Measurements from ENCODE around the gene KCNIP2. TPM values are rescaled to one million over a fixed set of nuclear protein-coding genes. Genes with fewer than 3 reads are reported as not detected.

The KCNIP2 gene
- total and polyA plus RNA-seq, 2 of the 13 experiments (the other 11 are each of a cell fraction or from before 2014, with no cell fraction given) = 0.42 to 0.70 TPM

DNA sequence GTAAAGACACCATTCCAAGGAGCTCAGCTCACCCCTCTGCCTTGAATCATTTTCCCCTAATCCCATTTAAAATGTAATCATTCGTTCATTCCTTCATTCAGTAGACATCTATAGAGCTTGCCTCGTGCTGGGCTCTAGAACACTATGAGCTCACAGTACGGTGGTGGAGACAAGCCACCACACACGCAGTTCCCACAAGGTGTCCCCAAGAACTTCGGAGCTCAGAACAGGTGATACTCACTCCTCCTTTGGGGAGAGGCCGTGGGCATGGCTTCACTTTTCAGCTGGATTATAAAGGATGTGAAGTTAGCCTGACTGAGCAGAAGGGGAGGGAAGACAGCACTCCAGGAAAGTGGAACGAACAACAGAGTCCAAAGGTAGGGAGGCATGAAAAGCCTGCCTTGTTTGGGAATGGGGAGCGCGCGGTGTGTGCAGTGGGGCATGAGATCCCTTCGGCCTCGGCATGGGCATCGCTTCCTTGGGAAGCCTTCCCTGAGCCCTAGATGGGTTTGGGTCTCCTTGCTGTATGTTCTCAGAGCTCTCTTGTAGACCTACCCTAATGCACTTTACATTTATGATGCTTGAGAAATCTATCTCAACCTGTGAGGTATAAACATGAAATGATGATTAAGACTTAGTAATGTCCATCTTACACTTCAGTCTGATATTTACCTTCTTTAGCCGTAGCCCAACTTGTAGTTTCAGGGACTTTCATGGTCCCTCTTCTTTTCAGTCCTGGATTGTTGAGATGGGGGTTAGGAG is 24.5 kb downstream of the KCNIP2 start (continued):
- no peak for TF ChIP-seq MTF2 (CRISPR knock-in tag; IDR thresholded peaks at IDR 0.05; ENCODE audit: borderline replicate concordance)
- peak; percentile 68; the same call in 1 of the 2 replicates for TF ChIP-seq SRF (IDR thresholded peaks at IDR 0.05; ENCODE audit: low read depth, low read length)
- TF ChIP-seq ZFY (CRISPR knock-in tag; IDR thresholded peaks at IDR 0.05) = no peak
- TF ChIP-seq YEATS4 (CRISPR knock-in tag; IDR thresholded peaks at IDR 0.05; ENCODE audit: borderline replicate concordance) = peak; percentile 16; the same call in 1 of the 2 replicates
- no peak for TF ChIP-seq SMARCE1 (IDR thresholded peaks at IDR 0.05; ENCODE audit: borderline replicate concordance)
- TF ChIP-seq CREM (IDR thresholded peaks at IDR 0.05) = no peak
- TF ChIP-seq CREM (CRISPR knock-in tag; IDR thresholded peaks at IDR 0.05) = no peak
- TF ChIP-seq ZNF629 (CRISPR knock-in tag; conservative IDR thresholded peaks at IDR 0.05) = no peak
- TF ChIP-seq, protein P1, sequence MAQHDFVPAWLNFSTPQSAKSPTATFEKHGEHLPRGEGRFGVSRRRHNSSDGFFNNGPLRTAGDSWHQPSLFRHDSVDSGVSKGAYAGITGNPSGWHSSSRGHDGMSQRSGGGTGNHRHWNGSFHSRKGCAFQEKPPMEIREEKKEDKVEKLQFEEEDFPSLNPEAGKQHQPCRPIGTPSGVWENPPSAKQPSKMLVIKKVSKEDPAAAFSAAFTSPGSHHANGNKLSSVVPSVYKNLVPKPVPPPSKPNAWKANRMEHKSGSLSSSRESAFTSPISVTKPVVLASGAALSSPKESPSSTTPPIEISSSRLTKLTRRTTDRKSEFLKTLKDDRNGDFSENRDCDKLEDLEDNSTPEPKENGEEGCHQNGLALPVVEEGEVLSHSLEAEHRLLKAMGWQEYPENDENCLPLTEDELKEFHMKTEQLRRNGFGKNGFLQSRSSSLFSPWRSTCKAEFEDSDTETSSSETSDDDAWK (CRISPR knock-in tag; IDR thresholded peaks at IDR 0.05) = no peak
- TF ChIP-seq, protein P2, sequence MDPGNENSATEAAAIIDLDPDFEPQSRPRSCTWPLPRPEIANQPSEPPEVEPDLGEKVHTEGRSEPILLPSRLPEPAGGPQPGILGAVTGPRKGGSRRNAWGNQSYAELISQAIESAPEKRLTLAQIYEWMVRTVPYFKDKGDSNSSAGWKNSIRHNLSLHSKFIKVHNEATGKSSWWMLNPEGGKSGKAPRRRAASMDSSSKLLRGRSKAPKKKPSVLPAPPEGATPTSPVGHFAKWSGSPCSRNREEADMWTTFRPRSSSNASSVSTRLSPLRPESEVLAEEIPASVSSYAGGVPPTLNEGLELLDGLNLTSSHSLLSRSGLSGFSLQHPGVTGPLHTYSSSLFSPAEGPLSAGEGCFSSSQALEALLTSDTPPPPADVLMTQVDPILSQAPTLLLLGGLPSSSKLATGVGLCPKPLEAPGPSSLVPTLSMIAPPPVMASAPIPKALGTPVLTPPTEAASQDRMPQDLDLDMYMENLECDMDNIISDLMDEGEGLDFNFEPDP (CRISPR knock-in tag; conservative IDR thresholded peaks at IDR 0.05) = 0 out of 2 replicates have a peak, but pooled peaks have one; percentile 1
- TF ChIP-seq, protein P3, sequence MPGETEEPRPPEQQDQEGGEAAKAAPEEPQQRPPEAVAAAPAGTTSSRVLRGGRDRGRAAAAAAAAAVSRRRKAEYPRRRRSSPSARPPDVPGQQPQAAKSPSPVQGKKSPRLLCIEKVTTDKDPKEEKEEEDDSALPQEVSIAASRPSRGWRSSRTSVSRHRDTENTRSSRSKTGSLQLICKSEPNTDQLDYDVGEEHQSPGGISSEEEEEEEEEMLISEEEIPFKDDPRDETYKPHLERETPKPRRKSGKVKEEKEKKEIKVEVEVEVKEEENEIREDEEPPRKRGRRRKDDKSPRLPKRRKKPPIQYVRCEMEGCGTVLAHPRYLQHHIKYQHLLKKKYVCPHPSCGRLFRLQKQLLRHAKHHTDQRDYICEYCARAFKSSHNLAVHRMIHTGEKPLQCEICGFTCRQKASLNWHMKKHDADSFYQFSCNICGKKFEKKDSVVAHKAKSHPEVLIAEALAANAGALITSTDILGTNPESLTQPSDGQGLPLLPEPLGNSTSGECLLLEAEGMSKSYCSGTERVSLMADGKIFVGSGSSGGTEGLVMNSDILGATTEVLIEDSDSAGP (CRISPR knock-in tag; IDR thresholded peaks at IDR 0.05; ENCODE audit: borderline replicate concordance) = peak; percentile 98; the same call in 1 of the 2 replicates
- TF ChIP-seq, protein P4, sequence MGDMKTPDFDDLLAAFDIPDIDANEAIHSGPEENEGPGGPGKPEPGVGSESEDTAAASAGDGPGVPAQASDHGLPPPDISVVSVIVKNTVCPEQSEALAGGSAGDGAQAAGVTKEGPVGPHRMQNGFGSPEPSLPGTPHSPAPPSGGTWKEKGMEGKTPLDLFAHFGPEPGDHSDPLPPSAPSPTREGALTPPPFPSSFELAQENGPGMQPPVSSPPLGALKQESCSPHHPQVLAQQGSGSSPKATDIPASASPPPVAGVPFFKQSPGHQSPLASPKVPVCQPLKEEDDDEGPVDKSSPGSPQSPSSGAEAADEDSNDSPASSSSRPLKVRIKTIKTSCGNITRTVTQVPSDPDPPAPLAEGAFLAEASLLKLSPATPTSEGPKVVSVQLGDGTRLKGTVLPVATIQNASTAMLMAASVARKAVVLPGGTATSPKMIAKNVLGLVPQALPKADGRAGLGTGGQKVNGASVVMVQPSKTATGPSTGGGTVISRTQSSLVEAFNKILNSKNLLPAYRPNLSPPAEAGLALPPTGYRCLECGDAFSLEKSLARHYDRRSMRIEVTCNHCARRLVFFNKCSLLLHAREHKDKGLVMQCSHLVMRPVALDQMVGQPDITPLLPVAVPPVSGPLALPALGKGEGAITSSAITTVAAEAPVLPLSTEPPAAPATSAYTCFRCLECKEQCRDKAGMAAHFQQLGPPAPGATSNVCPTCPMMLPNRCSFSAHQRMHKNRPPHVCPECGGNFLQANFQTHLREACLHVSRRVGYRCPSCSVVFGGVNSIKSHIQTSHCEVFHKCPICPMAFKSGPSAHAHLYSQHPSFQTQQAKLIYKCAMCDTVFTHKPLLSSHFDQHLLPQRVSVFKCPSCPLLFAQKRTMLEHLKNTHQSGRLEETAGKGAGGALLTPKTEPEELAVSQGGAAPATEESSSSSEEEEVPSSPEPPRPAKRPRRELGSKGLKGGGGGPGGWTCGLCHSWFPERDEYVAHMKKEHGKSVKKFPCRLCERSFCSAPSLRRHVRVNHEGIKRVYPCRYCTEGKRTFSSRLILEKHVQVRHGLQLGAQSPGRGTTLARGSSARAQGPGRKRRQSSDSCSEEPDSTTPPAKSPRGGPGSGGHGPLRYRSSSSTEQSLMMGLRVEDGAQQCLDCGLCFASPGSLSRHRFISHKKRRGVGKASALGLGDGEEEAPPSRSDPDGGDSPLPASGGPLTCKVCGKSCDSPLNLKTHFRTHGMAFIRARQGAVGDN (CRISPR knock-in tag; IDR thresholded peaks at IDR 0.05) = peak; percentile 60
- TF ChIP-seq JUN (CRISPR knock-in tag; IDR thresholded peaks at IDR 0.05) = 0 out of 2 replicates have a peak, but pooled peaks have one; percentile 18
- no peak for TF ChIP-seq TP53 (CRISPR knock-in tag; conservative IDR thresholded peaks at IDR 0.05)
- no peak for TF ChIP-seq XBP1 (CRISPR knock-in tag; IDR thresholded peaks at IDR 0.05)
- no peak for TF ChIP-seq ZNF263 (CRISPR knock-in tag; IDR thresholded peaks at IDR 0.05)
- no peak for TF ChIP-seq ZSCAN12 (CRISPR knock-in tag; IDR thresholded peaks at IDR 0.05)
- TF ChIP-seq ZNF317 (CRISPR knock-in tag; IDR thresholded peaks at IDR 0.05) = peak; percentile 41; the same call in 1 of the 2 replicates
- no peak for TF ChIP-seq TEAD3 (CRISPR knock-in tag; optimal IDR thresholded peaks at IDR 0.05; ENCODE audit: borderline replicate concordance)
- TF ChIP-seq, protein P5, sequence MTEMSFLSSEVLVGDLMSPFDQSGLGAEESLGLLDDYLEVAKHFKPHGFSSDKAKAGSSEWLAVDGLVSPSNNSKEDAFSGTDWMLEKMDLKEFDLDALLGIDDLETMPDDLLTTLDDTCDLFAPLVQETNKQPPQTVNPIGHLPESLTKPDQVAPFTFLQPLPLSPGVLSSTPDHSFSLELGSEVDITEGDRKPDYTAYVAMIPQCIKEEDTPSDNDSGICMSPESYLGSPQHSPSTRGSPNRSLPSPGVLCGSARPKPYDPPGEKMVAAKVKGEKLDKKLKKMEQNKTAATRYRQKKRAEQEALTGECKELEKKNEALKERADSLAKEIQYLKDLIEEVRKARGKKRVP (CRISPR knock-in tag; IDR thresholded peaks at IDR 0.05) = no peak
- TF ChIP-seq MYC (CRISPR knock-in tag; IDR thresholded peaks at IDR 0.05; ENCODE audit: borderline replicate concordance) = peak; percentile 59; the same call in 1 of the 2 replicates
